Measurements from ENCODE around the gene PRKRIP1. TPM values are rescaled to one million over a fixed set of nuclear protein-coding genes. Genes with fewer than 3 reads are reported as not detected.

The PRKRIP1 gene
- total RNA-seq, 1 experiment from 2014 or later, result 24.9 TPM

GRCh38 chr7:102426268-102427018 is 30.3 kb downstream of the PRKRIP1 start:
- Histone ChIP-seq H3K4me1 (ENCODE audit: insufficient read depth, low read length, poor library complexity, severe bottlenecking) (peaks cover 7% of the 10 kb centered on the region), H3K27me3 (replicated peaks; ENCODE audit: insufficient read depth, low read depth, low read length, poor library complexity) (no peaks in the 10 kb centered on the region), H3K4me3 (ENCODE audit: low read depth, low read length, poor library complexity, severe bottlenecking) (no peak overlapping the region), H3K36me3 (ENCODE audit: insufficient read depth, low read length, poor library complexity, severe bottlenecking) (peaks cover 9% of the 10 kb centered on the region), H3K27ac (ENCODE audit: low read depth, low read length, poor library complexity, severe bottlenecking) (no peak overlapping the region), H3K9me3 (ENCODE audit: low read depth, low read length, poor library complexity, severe bottlenecking) (no peaks in the 10 kb centered on the region)
- TF ChIP-seq, protein P1, sequence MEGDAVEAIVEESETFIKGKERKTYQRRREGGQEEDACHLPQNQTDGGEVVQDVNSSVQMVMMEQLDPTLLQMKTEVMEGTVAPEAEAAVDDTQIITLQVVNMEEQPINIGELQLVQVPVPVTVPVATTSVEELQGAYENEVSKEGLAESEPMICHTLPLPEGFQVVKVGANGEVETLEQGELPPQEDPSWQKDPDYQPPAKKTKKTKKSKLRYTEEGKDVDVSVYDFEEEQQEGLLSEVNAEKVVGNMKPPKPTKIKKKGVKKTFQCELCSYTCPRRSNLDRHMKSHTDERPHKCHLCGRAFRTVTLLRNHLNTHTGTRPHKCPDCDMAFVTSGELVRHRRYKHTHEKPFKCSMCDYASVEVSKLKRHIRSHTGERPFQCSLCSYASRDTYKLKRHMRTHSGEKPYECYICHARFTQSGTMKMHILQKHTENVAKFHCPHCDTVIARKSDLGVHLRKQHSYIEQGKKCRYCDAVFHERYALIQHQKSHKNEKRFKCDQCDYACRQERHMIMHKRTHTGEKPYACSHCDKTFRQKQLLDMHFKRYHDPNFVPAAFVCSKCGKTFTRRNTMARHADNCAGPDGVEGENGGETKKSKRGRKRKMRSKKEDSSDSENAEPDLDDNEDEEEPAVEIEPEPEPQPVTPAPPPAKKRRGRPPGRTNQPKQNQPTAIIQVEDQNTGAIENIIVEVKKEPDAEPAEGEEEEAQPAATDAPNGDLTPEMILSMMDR (conservative IDR thresholded peaks at IDR 0.05; ENCODE audit: low read depth, low read length), result no peak
- no peak for TF ChIP-seq EZH2 (IDR thresholded peaks at IDR 0.05; ENCODE audit: borderline replicate concordance, low read depth, low read length, poor library complexity, severe bottlenecking)
- BruUV-seq (replicated peaks), result no TSS peak
- ChIA-PET CTCF (no interaction called here), POLR2A (ENCODE audit: low non-redundant PET) (no interaction called here)
- DNase-seq (ENCODE audit: low spot score), result no peak
- intact Hi-C loops (cut with micrococcal nuclease; ENCODE audit: unreplicated experiment), result no loop called here

DNA sequence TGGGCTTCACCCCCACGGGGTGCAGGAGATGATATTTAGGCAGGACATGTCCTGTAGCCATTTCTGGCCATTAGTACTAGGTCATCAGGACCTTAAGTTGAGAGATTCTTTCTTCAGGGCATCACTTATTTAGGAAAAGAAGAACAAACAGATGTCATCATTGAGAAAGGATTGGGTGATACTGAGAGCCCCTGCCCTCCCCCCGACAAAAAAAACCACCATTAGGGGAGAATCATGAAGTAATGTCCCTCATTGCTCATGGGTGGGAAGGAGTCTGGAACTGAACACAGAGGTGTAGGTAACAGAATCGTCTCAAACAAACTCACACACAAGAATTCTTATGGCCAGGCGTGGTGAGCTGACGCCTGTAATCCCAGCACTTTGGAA is 30.8 kb downstream of the PRKRIP1 start:
- CTCF ChIA-PET, result no interaction called here
- no TSS peak for BruUV-seq (replicated peaks)

GRCh38 chr7:102429141-102429899 is 33.2 kb downstream of the PRKRIP1 start:
- CTCF ChIA-PET, result no interaction called here
- no peak for DNase-seq (ENCODE audit: low spot score)
- Histone ChIP-seq H3K4me1 (ENCODE audit: insufficient read depth, low read length, poor library complexity, severe bottlenecking) (peaks cover 30% of the 10 kb centered on the region), H3K4me3 (ENCODE audit: low read depth, low read length, poor library complexity, severe bottlenecking) (no peak overlapping the region), H3K36me3 (ENCODE audit: insufficient read depth, low read length, poor library complexity, severe bottlenecking) (peaks cover 7% of the 10 kb centered on the region), H3K9me3 (ENCODE audit: low read depth, low read length, poor library complexity, severe bottlenecking) (no peaks in the 10 kb centered on the region), H3K27ac (ENCODE audit: low read depth, low read length, poor library complexity, severe bottlenecking) (no peak overlapping the region), H3K27me3 (replicated peaks; ENCODE audit: insufficient read depth, low read depth, low read length, poor library complexity) (no peaks in the 10 kb centered on the region)
- intact Hi-C loops (cut with micrococcal nuclease; ENCODE audit: unreplicated experiment), result no loop called here
- POLR2A ChIA-PET (ENCODE audit: low non-redundant PET), result no interaction called here
- BruUV-seq (replicated peaks), result no TSS peak
- TF ChIP-seq, protein P1 (conservative IDR thresholded peaks at IDR 0.05; ENCODE audit: low read depth, low read length), result no peak
- no peak for TF ChIP-seq EZH2 (IDR thresholded peaks at IDR 0.05; ENCODE audit: borderline replicate concordance, low read depth, low read length, poor library complexity, severe bottlenecking)

More for the DNA sequence above, 30.8 kb downstream of the PRKRIP1 start:
- no peak for DNase-seq (ENCODE audit: low spot score)
- peaks cover 9% of the 10 kb centered on the region for H3K36me3 ChIP-seq (ENCODE audit: insufficient read depth, low read length, poor library complexity, severe bottlenecking)
- intact Hi-C loops (cut with micrococcal nuclease; ENCODE audit: unreplicated experiment), result no loop called here
- TF ChIP-seq, protein P1 (conservative IDR thresholded peaks at IDR 0.05; ENCODE audit: low read depth, low read length), result no peak
- TF ChIP-seq EZH2 (IDR thresholded peaks at IDR 0.05; ENCODE audit: borderline replicate concordance, low read depth, low read length, poor library complexity, severe bottlenecking), result no peak
- POLR2A ChIA-PET (ENCODE audit: low non-redundant PET), result no interaction called here
- no peaks in the 10 kb centered on the region for H3K9me3 ChIP-seq (ENCODE audit: low read depth, low read length, poor library complexity, severe bottlenecking)
- H3K4me1 ChIP-seq (ENCODE audit: insufficient read depth, low read length, poor library complexity, severe bottlenecking), result peaks cover 13% of the 10 kb centered on the region
- H3K4me3 ChIP-seq (ENCODE audit: low read depth, low read length, poor library complexity, severe bottlenecking), result no peak overlapping the region
- H3K27ac ChIP-seq (ENCODE audit: low read depth, low read length, poor library complexity, severe bottlenecking), result no peak overlapping the region
- no peaks in the 10 kb centered on the region for H3K27me3 ChIP-seq (replicated peaks; ENCODE audit: insufficient read depth, low read depth, low read length, poor library complexity)

All from A673 (cell line).